GM12865 (cell line): Measurements from ENCODE around the gene CACNA1S.

Experiments used
- DNase-seq: peaks from one replicate; pipeline ENCODE4 v3.0.0; 2010; ENCODE audit warnings: low read depth
- H3K4me3 ChIP-seq: 2 replicates; pipeline ENCODE4 v1.5.1; 2011; ENCODE audit warnings: mild to moderate bottlenecking, low read depth, low read length, control low read depth
- CTCF ChIP-seq: IDR thresholded peaks from 2 replicates; pipeline ENCODE4 v1.5.1; 2011; ENCODE audit warnings: low read length, control low read depth, low read depth, inconsistent platforms; ENCODE audit not compliant: insufficient read depth; ENCODE audit errors: missing control alignments

CACNA1S gene

GRCh38 chr1:201144701-201145100, 32.5 kb upstream of the CACNA1S start:
- TF ChIP-seq CTCF: no peak
- no peak for DNase-seq
- no peak overlapping the region for H3K4me3 ChIP-seq

GRCh38 chr1:201143726-201144635, 31.8 kb upstream of the CACNA1S start:
- no peak for TF ChIP-seq CTCF
- no peak overlapping the region for H3K4me3 ChIP-seq
- DNase-seq: no peak

GRCh38 chr1:201142849-201143725, 30.9 kb upstream of the CACNA1S start:
- H3K4me3 ChIP-seq: no peak overlapping the region
- DNase-seq: no peak
- no peak for TF ChIP-seq CTCF

GRCh38 chr1:201142011-201142848, 30.0 kb upstream of the CACNA1S start:
- no peak for TF ChIP-seq CTCF
- H3K4me3 ChIP-seq: no peak overlapping the region
- no peak for DNase-seq

GRCh38 chr1:201141418-201141817, 29.2 kb upstream of the CACNA1S start:
- H3K4me3 ChIP-seq: no peak overlapping the region
- TF ChIP-seq CTCF: no peak
- no peak for DNase-seq

GRCh38 chr1:201140941-201141260, 28.7 kb upstream of the CACNA1S start:
- no peak overlapping the region for H3K4me3 ChIP-seq
- no peak for TF ChIP-seq CTCF
- no peak for DNase-seq
